ENCODE measurements around the gene CDCA8. TPM values are rescaled to one million over a fixed set of nuclear protein-coding genes. Genes with fewer than 3 reads are reported as not detected.

Gene CDCA8
- total RNA-seq, 1 donor from 2014 or later, result 5.5 TPM

GRCh38 chr1:37677808-37678207 is 14.5 kb upstream of the CDCA8 start:
- FAIRE-seq, result no peak
- H3K9me3 ChIP-seq (ENCODE audit: insufficient read depth, low read depth, low read length), result no peaks in the 10 kb centered on the region
- no peak for DNase-seq (ENCODE audit: low read depth)
- no peak overlapping the region for H2AFZ ChIP-seq (ENCODE audit: low read depth, low read length)
- no peak overlapping the region for H3K4me3 ChIP-seq (ENCODE audit: insufficient read depth, low read depth, low read length)
- H3K4me2 ChIP-seq (ENCODE audit: low read length), result no peak overlapping the region
- H3K9ac ChIP-seq (ENCODE audit: low read length), result no peak overlapping the region
- H3K36me3 ChIP-seq (ENCODE audit: insufficient read depth, low read length), result peaks cover 5% of the 10 kb centered on the region
- H3K4me1 ChIP-seq (ENCODE audit: insufficient read depth, low read length), result no peaks in the 10 kb centered on the region
- Mint-ChIP-seq H3K27ac (ENCODE audit: unreplicated experiment) (no peak overlapping the region), H3K9me3 (ENCODE audit: unreplicated experiment) (no peaks in the 10 kb centered on the region), H3K27me3 (ENCODE audit: low read depth, unreplicated experiment) (peaks cover 26% of the 10 kb centered on the region), H3K4me3 (ENCODE audit: unreplicated experiment) (no peak overlapping the region), H3K4me1 (ENCODE audit: low read depth, unreplicated experiment) (peaks cover 4% of the 10 kb centered on the region), H3K36me3 (ENCODE audit: low read depth, unreplicated experiment) (peaks cover 1% of the 10 kb centered on the region)
- H3K27me3 ChIP-seq (ENCODE audit: insufficient read depth, low read length), result peaks cover 2% of the 10 kb centered on the region
- TF ChIP-seq CTCF (IDR thresholded peaks at IDR 0.05; ENCODE audit: insufficient read depth, low read depth, low read length) (no peak), EZH2 (IDR thresholded peaks at IDR 0.05; ENCODE audit: insufficient read depth, low read length) (no peak)
- no peak overlapping the region for H3K27ac ChIP-seq (ENCODE audit: low read depth, low read length)
- no peaks in the 10 kb centered on the region for H3K79me2 ChIP-seq (ENCODE audit: insufficient read depth, low read length)
- peaks cover 3% of the 10 kb centered on the region for H4K20me1 ChIP-seq (ENCODE audit: insufficient read depth, low read length)

- H3K79me2 ChIP-seq (ENCODE audit: insufficient read depth, low read length), result no peaks in the 10 kb centered on the region
- H3K27ac ChIP-seq (ENCODE audit: low read depth, low read length), result no peak overlapping the region
- peak overlapping the region; percentile 3 for H3K27ac Mint-ChIP-seq (ENCODE audit: unreplicated experiment)
Measured at GRCh38 chr1:37680933-37681332, 11.4 kb upstream of the CDCA8 start.

More at GRCh38 chr1:37680933-37681332, 11.4 kb upstream of the CDCA8 start:
- H3K27me3 Mint-ChIP-seq (ENCODE audit: low read depth, unreplicated experiment), result peaks cover 12% of the 10 kb centered on the region
- Histone ChIP-seq H3K27me3 (ENCODE audit: insufficient read depth, low read length) (peaks cover 2% of the 10 kb centered on the region), H3K4me1 (ENCODE audit: insufficient read depth, low read length) (no peaks in the 10 kb centered on the region), H2AFZ (ENCODE audit: low read depth, low read length) (no peak overlapping the region), H4K20me1 (ENCODE audit: insufficient read depth, low read length) (peaks cover 13% of the 10 kb centered on the region), H3K9me3 (ENCODE audit: insufficient read depth, low read depth, low read length) (no peaks in the 10 kb centered on the region), H3K4me2 (ENCODE audit: low read length) (no peak overlapping the region), H3K9ac (ENCODE audit: low read length) (no peak overlapping the region), H3K4me3 (ENCODE audit: insufficient read depth, low read depth, low read length) (no peak overlapping the region), H3K36me3 (ENCODE audit: insufficient read depth, low read length) (peaks cover 18% of the 10 kb centered on the region)
- DNase-seq (ENCODE audit: low read depth), result no peak
- peaks cover 4% of the 10 kb centered on the region for H3K4me1 Mint-ChIP-seq (ENCODE audit: low read depth, unreplicated experiment)
- peaks cover 4% of the 10 kb centered on the region for H3K9me3 Mint-ChIP-seq (ENCODE audit: unreplicated experiment)
- no peak for FAIRE-seq
- TF ChIP-seq CTCF (IDR thresholded peaks at IDR 0.05; ENCODE audit: insufficient read depth, low read depth, low read length) (no peak), EZH2 (IDR thresholded peaks at IDR 0.05; ENCODE audit: insufficient read depth, low read length) (no peak)
- H3K4me3 Mint-ChIP-seq (ENCODE audit: unreplicated experiment), result no peak overlapping the region
- H3K36me3 Mint-ChIP-seq (ENCODE audit: low read depth, unreplicated experiment), result peaks cover 9% of the 10 kb centered on the region

All from astrocyte (in vitro differentiated cells and primary cell).